DOHH2 (cell line): ENCODE data around the gene GPR152.

Experiments used
- CTCF ChIP-seq: fragments of 200-600 bp; sonication (generic); IDR thresholded peaks from one replicate; pipeline ENCODE4 v1.5.1; 2014; ENCODE audit warnings: antibody characterized with exemption, mild to moderate bottlenecking, low read depth, low read length; ENCODE audit not compliant: poor library complexity, severe bottlenecking
- EZH2phosphoT487 ChIP-seq: fragments of 200-600 bp; sonication (generic); IDR thresholded peaks from 2 replicates; pipeline ENCODE4 v1.6.1; 2017; ENCODE audit warnings: borderline replicate concordance, mild to moderate bottlenecking, antibody characterized with exemption, low read length, moderate library complexity, mixed read lengths

GRCh38 chr11:67464411-67465188 lies 12.1 kb upstream of the GPR152 start:
- TF ChIP-seq CTCF (no peak), EZH2phosphoT487 (no peak)
